ENCODE measurements around the gene CYB5R3.
"Not testable (repeated sequence)": the region's sequence is repeated elsewhere in the genome, so short reads cannot be mapped to it uniquely, and the experiment has no call there.

The CYB5R3 gene

GRCh38 chr22:42575996-42576574 lies 73.1 kb downstream of the CYB5R3 start:
- DNase-seq (ENCODE audit: low read depth in 2 of 3, low spot score in 1 of 3), result not testable (repeated sequence)

DNA sequence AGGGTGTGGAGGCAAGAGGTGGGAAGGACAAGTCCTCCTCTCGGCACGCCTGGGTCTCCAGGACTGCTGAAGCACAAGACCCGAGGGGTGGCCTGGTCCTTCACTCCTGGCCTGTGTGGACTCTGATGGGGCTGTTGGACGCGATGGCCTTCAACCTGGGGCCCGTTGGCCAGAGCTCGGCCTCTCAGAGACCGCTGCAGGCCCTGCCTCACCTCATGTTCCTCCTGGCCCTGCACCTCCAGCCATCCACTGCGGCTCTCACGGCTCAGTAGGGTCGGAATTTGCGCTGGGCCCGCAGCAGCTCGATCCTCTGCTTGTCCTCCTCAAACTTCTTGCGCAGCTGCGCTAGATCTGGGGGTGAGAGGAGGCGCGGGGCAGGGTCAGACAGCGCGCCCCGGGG lies 74.7 kb downstream of the CYB5R3 start:
- not testable (repeated sequence) for DNase-seq (ENCODE audit: low read depth in 2 of 3, low spot score in 1 of 3)

DNA sequence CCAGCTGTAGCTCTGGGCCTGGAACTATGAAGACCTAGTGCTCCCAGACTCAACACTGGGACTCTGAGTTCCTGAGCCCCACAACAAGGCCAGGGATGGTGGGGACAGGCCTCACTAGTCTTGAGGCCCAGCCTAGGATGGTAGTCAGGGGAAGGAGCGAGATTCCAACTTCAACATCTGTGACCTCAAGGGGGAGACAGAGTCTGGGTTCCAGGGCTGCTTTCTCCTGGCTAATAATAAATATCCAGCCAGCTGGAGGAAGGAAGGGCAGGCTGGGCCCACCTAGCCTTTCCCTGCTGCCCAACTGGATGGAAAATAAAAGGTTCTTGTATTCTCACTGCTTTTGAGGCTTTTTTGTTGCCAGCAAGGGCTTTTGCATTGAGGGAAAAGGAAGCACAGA lies 75.1 kb downstream of the CYB5R3 start:
- not testable (repeated sequence) for DNase-seq (ENCODE audit: low read depth in 2 of 3, low spot score in 1 of 3)

- not testable (repeated sequence) for DNase-seq (ENCODE audit: low read depth in 2 of 3, low spot score in 1 of 3)
Observed at GRCh38 chr22:42571068-42571467, 78.1 kb downstream of the CYB5R3 start.

DNA sequence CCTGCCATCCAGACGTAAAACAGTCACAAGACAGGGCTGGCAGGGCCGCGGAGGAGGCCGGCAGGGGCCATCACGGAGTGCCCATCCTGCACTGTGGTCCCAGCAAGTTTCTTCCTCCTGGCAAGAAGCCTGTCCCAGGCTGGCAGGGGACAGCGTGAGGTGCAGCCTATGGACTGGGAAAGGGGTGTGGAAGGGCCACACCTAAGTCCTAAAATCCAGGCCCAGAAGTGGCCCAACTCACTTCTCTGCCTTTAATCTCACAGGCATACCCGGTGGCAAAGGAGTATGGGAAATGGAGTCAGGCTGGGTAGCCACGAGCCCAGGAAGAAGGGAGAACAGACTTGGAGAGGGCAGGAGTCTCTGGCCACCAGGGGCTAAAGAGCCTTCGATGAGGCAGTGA lies 78.6 kb downstream of the CYB5R3 start:
- DNase-seq (ENCODE audit: low read depth in 2 of 3, low spot score in 1 of 3), result not testable (repeated sequence)

DNA sequence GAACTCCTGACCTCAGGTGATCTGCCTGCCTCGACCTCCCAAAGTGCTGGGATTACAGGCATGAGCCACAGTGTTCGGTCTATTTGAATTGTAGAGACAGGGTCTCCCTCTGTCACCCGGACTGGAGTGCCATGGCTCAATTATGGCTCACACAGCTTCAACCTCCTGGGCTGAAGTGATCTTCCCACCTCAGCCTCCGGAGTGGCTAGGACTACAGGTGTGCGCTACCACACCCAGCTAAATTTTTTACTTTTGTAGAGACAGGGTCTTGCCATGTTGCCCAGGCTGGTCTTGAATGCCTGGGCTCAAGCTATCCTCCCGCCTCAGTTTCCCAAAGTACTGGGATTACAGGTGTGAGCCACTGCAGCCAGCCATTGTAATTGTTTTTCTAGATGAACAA lies 81.2 kb downstream of the CYB5R3 start:
- DNase-seq (ENCODE audit: low read depth in 2 of 3, low spot score in 1 of 3), result not testable (repeated sequence)

Data from stimulated activated CD4-positive, alpha-beta T cell treated with anti-CD3 and anti-CD28 coated beads, Interleukin-12 subunit alpha, Interleukin-12 subunit beta, amount 100 ng/mL, for 48 hours (primary cell).